GM19328 (cell line): ENCODE results near the gene ULBP2.

Source experiments
- ATAC-seq: cut with Tn5 transposase; IDR thresholded peaks from one replicate; pipeline ENCODE4 v1.9.1; 2021; ENCODE audit warnings: mild to moderate bottlenecking, moderate library complexity; ENCODE audit not compliant: unreplicated experiment

The ULBP2 gene

DNA sequence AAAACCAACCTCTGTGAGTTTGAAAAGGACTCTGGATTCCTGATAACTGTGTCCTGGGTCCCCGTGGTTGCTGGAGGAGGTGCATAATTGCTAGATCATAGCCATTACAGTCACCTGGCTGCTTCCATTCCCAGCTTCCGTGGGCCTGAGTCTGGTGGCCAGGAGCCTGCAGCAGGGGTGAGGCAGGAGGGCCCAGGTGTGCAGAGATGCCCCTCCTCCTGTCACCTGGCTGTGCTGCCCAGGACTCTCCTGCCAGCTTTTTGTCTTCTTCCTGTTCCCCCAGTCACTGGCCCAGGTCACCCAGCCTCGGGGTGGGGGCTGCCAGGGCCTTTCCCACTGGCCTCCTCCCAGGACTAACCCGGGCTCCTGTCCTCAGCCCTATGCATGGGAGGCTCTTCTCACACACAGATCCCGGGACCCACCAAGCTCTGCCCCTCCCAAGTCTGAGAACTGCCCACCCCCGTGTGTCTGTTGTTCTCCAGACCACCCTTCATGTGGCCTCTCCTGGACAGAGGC lies 53.5 kb downstream of the ULBP2 start:
- ATAC-seq, result no peak

GRCh38 chr6:149995971-149996370 lies 54.2 kb downstream of the ULBP2 start:
- no peak for ATAC-seq
